GM21390 (cell line): ENCODE measurements around the gene PIK3R5.

Source experiments
- ATAC-seq: cut with Tn5 transposase; IDR thresholded peaks from one replicate; pipeline ENCODE4 v1.9.1; 2021; ENCODE audit not compliant: unreplicated experiment

Gene PIK3R5

GRCh38 chr17:8836821-8837562 is 128.5 kb downstream of the PIK3R5 start:
- ATAC-seq = no peak

DNA sequence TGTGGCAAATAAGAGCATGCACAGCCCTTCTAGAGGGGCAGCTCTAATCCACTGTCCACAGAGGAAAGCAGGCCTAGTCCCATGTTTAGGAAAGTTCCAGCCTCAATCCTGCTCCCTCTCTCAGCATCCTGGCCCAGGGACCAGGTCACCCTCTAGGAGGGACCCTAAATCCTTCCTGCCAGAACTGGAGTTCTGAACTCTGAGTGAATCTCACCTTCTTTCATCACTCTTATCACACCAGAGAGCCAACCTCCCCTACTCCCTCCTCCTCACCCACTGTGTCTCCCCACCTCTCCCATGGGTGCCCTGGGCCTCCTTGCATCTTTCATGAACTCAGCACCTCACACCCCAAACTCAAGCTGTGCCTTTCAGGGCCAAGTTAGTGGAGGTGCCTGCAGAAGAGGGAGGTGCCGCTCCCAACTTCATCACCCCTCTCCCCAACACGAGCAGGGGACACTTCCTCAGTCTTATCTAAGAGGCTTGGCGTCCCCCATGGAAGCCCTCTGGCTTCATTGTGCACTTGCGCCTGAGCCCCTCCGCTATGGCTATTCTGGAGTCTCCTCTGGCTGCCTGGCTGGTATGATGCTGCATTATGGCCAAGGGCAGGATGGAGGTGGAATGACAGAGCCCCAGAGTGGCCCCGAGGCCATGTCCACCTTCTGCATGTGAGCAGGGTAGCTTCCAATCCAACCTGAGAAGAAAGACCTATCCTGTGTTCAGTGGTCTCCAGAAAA is 129.7 kb downstream of the PIK3R5 start:
- no peak for ATAC-seq

GRCh38 chr17:8835106-8835505 is 130.4 kb downstream of the PIK3R5 start:
- ATAC-seq = no peak

DNA sequence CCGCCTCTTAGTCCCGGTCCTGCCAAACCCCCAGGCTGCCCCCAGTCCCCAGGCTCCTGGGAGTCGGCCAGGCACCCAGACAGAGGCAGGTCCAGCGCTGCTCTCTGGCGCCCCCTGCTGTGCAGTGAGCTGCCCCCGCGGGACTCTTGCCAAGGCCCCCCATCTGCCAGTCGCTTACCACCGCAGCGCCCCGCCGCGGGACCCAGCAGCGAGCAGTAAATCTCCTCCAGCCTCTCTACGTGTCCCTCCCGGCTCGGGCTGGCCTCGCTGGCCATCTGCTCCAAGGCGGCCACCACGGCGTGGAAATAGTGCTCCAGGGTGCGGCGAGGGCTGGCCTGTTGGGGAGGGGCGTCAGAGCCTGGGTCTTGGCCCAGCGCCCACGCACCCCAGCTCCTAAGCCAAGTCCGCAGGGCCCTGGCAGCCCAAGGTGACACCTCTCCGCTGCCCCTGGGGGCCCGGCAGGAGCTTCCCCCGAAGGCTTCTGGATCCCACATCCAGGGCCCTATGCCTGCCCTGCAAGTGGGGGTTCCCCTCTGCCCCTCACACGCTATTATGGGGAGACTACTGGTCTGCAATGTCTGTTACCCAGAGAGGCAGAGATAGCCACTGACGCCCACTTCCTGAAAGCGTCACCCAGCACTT is 132.7 kb downstream of the PIK3R5 start:
- ATAC-seq = no peak

- ATAC-seq = no peak
Observed at GRCh38 chr17:8831234-8831849, 134.2 kb downstream of the PIK3R5 start.

GRCh38 chr17:8830141-8830540 is 135.4 kb downstream of the PIK3R5 start:
- no peak for ATAC-seq

DNA sequence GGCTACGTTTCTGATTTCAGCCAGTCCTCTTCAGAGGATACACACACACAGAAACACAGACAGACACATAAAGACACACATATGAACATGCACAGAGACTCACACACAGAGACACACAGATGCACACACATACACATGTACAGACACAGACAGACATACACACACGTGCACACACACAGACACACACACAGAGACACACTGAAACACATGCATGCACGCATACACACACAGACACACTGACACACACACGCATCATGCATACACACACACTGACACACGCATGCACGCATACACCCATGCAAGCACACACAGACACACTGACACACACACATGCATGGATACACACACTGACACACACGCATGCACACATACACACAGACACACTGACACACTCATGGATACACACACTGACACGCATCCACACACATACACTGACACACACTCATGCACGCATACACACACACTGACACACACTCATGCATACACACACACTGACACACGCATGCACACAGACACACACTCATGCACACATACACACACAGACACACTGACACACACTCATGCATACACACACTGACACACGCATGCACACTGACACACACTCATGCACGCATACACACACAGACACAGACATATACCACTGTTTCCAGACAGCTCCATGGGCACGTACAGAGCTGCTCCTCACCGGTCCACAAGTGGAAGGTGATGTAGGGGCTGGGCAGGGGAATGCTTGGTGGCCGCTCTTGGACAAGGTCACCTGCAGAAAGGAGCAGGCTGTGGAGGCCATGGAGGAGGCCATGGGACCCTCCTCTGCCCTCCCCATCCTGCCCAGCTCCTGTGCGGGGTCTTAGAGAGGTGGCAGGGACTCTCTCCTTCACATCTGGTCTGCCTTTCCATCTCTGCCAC is 136.2 kb downstream of the PIK3R5 start:
- ATAC-seq = no peak
